Activated B cell treated with CpG ODN at 0.5 μM for 24 hours (primary cell): ENCODE measurements around the gene VPS37C. TPM values are rescaled to one million over a fixed set of nuclear protein-coding genes. Genes with fewer than 3 reads are reported as not detected.
"Not testable (repeated sequence)": the region's sequence is repeated elsewhere in the genome, so short reads cannot be mapped to it uniquely, and the experiment has no call there.

ENCODE experiments used
- ATAC-seq: fragments of 200-7000 bp; cut with Tn5 transposase; one replicate; pipeline ENCODE4 v1.10.0; 2021; ENCODE audit warnings: low read depth, mild to moderate bottlenecking, moderate library complexity
- CTCF ChIA-PET: fragments of 350-600 bp; sonication (Branson Sonifier 250); formaldehyde crosslinking; loops from one replicate; lab custom pipeline; 2021; ENCODE audit warnings: antibody characterized with exemption; lab: Charles Lee
- POLR2A ChIA-PET: fragments of 350-600 bp; sonication (Branson Sonifier 250); formaldehyde crosslinking; loops from one replicate; lab custom pipeline; 2021; ENCODE audit warnings: antibody characterized with exemption; lab: Charles Lee
- DNase-seq: peaks from one replicate; pipeline ENCODE4 v3.0.0; 2022
- H3K27ac Mint-ChIP-seq: one replicate; pipeline ENCODE4 v1.8.0; 2020; ENCODE audit warnings: mixed read lengths
- H3K27me3 Mint-ChIP-seq: one replicate; pipeline ENCODE4 v1.8.0; 2021; ENCODE audit warnings: mixed read lengths
- H3K36me3 Mint-ChIP-seq: one replicate; pipeline ENCODE4 v1.8.0; 2021; ENCODE audit warnings: low read depth, mixed read lengths
- H3K4me1 Mint-ChIP-seq: one replicate; pipeline ENCODE4 v1.8.0; 2021; ENCODE audit warnings: mixed read lengths
- H3K4me3 Mint-ChIP-seq: one replicate; pipeline ENCODE4 v1.8.0; 2020; ENCODE audit warnings: mild to moderate bottlenecking, mixed read lengths
- H3K9me3 Mint-ChIP-seq: one replicate; pipeline ENCODE4 v1.8.0; 2020; ENCODE audit warnings: mixed read lengths
- intact Hi-C: fragments of 100-400 bp; cut with micrococcal nuclease; formaldehyde crosslinking; loops from one replicate; pipeline ENCODE4 v1.15.1; 2024
- total RNA-seq: library from RNA; stranded (reverse); gene quantifications from 2 replicates; pipeline ENCODE4 v1.2.3, GENCODE V29; 2022
- TF ChIP-seq, protein P1 (sequence below): fragments of 200-600 bp; IDR thresholded peaks from one replicate; pipeline ENCODE4 v1.8.0; 2022; ENCODE audit warnings: antibody characterized with exemption, mild to moderate bottlenecking

Gene VPS37C
- total RNA-seq, 1 donor from 2014 or later = 18.1 TPM

DNA sequence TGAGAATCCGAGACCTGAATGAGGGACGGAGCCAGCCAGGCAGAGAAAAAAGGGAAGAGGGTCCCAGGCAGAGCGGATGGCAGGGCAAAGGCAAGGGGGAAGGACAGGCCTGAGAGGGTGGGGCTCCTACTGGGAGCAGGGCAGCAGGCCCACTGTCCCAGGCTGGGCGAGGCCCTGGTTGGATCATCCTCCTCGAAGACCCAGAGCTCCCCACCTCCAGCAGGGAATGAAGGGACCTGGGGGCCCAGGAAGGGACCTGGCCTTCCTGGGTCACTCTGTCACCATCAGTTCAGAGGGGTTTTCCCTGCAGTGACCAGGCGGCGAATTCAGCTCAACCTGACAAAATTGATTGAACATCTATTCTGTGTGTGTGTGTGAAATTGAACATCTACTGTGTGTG lies 54.9 kb downstream of the VPS37C start:
- intact Hi-C loops = no loop called here
- ChIA-PET CTCF (no interaction called here), POLR2A (no interaction called here)
- Mint-ChIP-seq H3K4me3 (no peak overlapping the region), H3K36me3 (no peaks in the 10 kb centered on the region), H3K27ac (no peak overlapping the region), H3K27me3 (no peaks in the 10 kb centered on the region), H3K4me1 (peaks cover 10% of the 10 kb centered on the region), H3K9me3 (no peaks in the 10 kb centered on the region)
- TF ChIP-seq, protein P1, sequence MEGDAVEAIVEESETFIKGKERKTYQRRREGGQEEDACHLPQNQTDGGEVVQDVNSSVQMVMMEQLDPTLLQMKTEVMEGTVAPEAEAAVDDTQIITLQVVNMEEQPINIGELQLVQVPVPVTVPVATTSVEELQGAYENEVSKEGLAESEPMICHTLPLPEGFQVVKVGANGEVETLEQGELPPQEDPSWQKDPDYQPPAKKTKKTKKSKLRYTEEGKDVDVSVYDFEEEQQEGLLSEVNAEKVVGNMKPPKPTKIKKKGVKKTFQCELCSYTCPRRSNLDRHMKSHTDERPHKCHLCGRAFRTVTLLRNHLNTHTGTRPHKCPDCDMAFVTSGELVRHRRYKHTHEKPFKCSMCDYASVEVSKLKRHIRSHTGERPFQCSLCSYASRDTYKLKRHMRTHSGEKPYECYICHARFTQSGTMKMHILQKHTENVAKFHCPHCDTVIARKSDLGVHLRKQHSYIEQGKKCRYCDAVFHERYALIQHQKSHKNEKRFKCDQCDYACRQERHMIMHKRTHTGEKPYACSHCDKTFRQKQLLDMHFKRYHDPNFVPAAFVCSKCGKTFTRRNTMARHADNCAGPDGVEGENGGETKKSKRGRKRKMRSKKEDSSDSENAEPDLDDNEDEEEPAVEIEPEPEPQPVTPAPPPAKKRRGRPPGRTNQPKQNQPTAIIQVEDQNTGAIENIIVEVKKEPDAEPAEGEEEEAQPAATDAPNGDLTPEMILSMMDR = no peak
- DNase-seq = no peak
- ATAC-seq = no peak

DNA sequence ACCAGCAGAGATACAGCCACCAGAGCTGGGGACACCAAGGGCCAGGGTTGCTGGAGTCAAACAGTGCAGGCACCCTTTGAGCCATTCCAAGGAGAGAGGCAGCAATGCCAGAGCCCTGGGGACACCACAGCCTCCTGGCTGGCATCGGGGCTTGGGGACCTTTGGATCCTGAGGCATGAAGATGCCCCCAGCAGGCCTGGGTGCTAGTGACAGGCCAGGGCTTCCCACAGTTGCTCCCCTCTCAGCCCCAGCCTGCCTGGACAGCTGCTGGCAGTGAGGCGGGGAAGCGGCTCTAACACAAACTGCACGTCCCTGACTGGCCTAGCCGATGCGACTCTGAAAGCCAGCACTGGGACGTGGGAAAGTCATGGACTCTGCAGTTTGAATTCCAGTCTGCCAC lies 56.3 kb downstream of the VPS37C start:
- no peak overlapping the region for H3K27ac Mint-ChIP-seq
- ATAC-seq (no peak), DNase-seq (no peak)
- TF ChIP-seq, protein P1 = no peak
- CTCF ChIA-PET = no interaction called here
- intact Hi-C loops = no loop called here
- no peaks in the 10 kb centered on the region for H3K36me3 Mint-ChIP-seq
- H3K27me3 Mint-ChIP-seq = no peaks in the 10 kb centered on the region
- H3K4me1 Mint-ChIP-seq = peaks cover 10% of the 10 kb centered on the region
- no peaks in the 10 kb centered on the region for H3K9me3 Mint-ChIP-seq
- H3K4me3 Mint-ChIP-seq = no peak overlapping the region
- POLR2A ChIA-PET = interaction anchor here (1.1 kb wide), 1 partner anchor 35 kb away, joined by 3 read pairs; no protein-coding TSS in a partner anchor

DNA sequence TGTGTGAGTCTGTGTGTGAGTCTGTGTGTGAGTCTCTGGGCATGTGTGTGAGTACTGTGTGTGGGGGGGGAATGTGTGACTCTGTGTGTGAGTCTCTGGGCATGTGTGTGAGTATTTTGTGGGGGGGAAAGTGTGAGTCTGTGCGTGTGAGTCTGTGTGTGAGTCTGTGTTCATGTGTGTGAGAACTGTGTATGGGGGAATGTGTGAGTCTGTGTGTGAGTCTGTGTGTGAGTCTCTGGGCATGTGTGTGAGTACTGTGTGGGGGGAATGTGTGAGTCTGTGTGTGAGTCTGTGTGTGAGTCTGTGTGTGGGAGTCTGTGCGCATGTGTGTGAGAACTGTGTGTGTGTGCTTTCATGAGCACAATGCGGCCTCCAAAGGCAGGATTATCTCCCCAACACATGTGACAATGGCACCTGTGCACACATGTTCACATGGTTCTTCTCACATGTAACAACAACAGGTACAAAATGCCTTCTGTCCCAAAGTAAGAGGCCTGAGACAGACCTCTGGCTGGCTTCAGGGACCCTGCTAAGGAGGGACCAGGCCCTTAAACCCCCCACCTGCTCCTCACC lies 57.3 kb downstream of the VPS37C start:
- peak overlapping the region; percentile 1 for H3K4me3 Mint-ChIP-seq
- CTCF ChIA-PET = no interaction called here
- H3K4me1 Mint-ChIP-seq = peaks cover 10% of the 10 kb centered on the region
- no peak overlapping the region for H3K27ac Mint-ChIP-seq
- no peaks in the 10 kb centered on the region for H3K36me3 Mint-ChIP-seq
- no peak for DNase-seq
- H3K27me3 Mint-ChIP-seq = no peaks in the 10 kb centered on the region
- TF ChIP-seq, protein P1 = no peak
- POLR2A ChIA-PET = interaction anchor here (1.1 kb wide), 1 partner anchor 33 kb away, joined by 3 read pairs; no protein-coding TSS in a partner anchor
- H3K9me3 Mint-ChIP-seq = no peaks in the 10 kb centered on the region
- ATAC-seq = no peak
- intact Hi-C loops = no loop called here

DNA sequence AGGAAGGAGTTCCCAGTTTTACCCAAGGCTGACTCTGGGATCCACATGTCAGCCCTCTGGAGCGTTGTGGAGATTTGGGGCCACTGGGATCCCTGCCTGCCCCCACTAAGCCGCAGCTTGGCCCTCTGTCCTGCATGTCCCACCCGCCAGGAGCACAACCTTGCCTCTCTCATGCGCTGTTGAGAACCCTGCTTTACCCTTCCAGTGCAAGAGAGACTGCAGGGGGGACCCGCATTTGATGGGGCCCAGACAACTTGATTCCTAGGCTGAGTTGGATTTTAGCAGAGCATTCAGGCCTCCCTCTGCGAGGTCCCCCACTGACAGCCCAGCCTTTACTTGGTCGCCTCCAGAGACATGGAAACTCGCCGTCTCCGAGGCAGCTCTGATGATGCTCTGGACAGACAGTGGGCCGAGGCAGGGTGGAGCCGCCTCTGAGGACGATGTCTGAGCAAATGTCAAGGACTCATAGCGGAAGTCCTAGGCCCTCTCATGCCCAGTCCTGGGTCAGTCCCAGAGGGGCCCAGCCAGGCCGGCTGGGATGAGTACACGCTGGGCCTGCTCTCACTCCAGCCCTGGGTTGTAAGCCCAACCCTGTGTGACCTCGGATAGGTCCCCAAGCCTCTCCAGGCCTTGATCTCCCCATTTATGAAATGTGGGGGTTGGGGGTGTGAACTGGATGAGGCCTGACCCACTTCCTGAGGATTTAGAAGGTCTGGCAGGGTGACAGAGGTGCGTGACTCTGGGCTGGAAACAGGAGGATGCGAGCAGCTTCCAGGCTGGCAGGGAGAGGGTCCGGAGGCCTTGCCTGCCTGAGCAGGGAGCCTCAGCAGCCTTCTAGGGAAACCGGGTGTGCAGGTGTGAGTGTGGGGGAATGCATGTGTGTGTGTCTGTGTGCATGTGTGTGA lies 58.3 kb downstream of the VPS37C start:
- Mint-ChIP-seq H3K4me1 (peaks cover 10% of the 10 kb centered on the region), H3K27me3 (no peaks in the 10 kb centered on the region), H3K27ac (peak overlapping the region; percentile 0), H3K4me3 (peak overlapping the region; percentile 42), H3K9me3 (no peaks in the 10 kb centered on the region), H3K36me3 (no peaks in the 10 kb centered on the region)
- ATAC-seq (no peak), DNase-seq (no peak)
- intact Hi-C loops = loop anchor here (1.0 kb wide), 1 partner anchor 42 kb away; no protein-coding TSS in a partner anchor
- TF ChIP-seq, protein P1 = no peak
- CTCF ChIA-PET = no interaction called here
- POLR2A ChIA-PET = interaction anchor here (0.6 to 1.5 kb wide), 4 partner anchors 21 to 865 kb away, joined by 3 to 10 read pairs (median 6); no protein-coding TSS in a partner anchor

DNA sequence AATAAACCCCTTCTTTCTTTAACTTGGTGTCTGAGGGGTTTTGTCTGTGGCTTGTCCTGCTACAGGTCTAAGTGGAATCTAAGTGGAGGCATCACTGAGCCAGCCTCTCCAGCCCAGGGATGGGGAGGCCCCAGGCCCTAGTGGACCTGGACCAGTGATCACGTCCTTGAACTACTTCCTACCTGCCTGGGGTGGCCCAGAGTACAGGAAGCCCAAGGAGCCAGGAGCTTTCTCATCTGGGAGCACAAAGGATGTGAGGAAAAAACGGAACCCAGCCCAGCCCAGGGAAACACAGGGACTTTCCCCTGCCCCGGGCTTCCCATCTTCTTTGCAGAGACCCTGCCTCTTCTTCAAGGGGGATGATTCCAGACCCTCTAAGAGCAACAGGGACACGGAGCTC lies 62.4 kb downstream of the VPS37C start:
- intact Hi-C loops = no loop called here
- TF ChIP-seq, protein P1 = no peak
- no peaks in the 10 kb centered on the region for H3K27me3 Mint-ChIP-seq
- H3K4me1 Mint-ChIP-seq = peaks cover 34% of the 10 kb centered on the region
- ChIA-PET POLR2A (interaction anchor here (0.7 to 1.0 kb wide), 2 partner anchors 27 to 28 kb away, joined by 3 read pairs; no protein-coding TSS in a partner anchor), CTCF (interaction anchor here (1.5 kb wide), 1 partner anchor 128 kb away, joined by 3 read pairs; the partner anchor contains the start of gene CD6)
- ATAC-seq (peak; percentile 25), DNase-seq (no peak)
- no peaks in the 10 kb centered on the region for H3K36me3 Mint-ChIP-seq
- H3K27ac Mint-ChIP-seq = no peak overlapping the region
- no peaks in the 10 kb centered on the region for H3K9me3 Mint-ChIP-seq
- H3K4me3 Mint-ChIP-seq = no peak overlapping the region

DNA sequence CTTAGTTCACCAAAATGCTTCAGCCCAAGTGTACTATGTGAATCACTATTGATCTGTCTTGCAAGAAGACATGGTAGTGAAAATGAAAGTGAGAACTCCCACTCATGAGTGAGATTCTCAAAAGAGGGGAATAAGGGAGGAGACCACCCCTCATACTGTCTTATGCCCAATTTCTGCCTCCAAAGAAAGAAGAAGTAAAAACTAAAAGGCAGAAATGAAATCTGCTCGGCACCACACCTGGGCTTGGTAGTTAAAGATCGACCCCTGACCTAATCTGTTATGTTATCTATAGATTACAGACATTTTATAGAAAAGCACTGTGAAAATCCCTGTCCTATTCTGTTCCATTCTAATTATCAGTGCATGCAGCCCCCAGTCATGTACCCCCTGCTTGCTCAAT lies 63.0 kb downstream of the VPS37C start:
- DNase-seq, intact Hi-C loops: not testable (repeated sequence)

More for the DNA sequence above, 63.0 kb downstream of the VPS37C start:
- ChIA-PET POLR2A (interaction anchor here (0.6 to 2.6 kb wide), 3 partner anchors 28 to 37 kb away, joined by 3 to 7 read pairs (median 5); no protein-coding TSS in a partner anchor), CTCF (interaction anchor here (1.5 kb wide), 1 partner anchor 127 kb away, joined by 3 read pairs; the partner anchor contains the start of gene CD6)
- H3K4me1 Mint-ChIP-seq = peaks cover 35% of the 10 kb centered on the region
- H3K4me3 Mint-ChIP-seq, H3K36me3 Mint-ChIP-seq, H3K9me3 Mint-ChIP-seq, H3K27ac Mint-ChIP-seq, H3K27me3 Mint-ChIP-seq: not testable (repeated sequence)
- ATAC-seq = peak; percentile 3
